NCI-H1694 treated with DMSO at 0.1 percent for 48 hours (cell line): ENCODE measurements around the gene ACADL.

Source experiments
- DNase-seq: peaks from one replicate; lab custom pipeline; 2025; lab: John Stamatoyannopoulos, UW

The ACADL gene

GRCh38 chr2:210224941-210225672 is at the start of gene ACADL:
ACADL (minus strand) TSS chr2:210225447; CDS start chr2:210225263, 184 bp downstream.
- peak; percentile 26 for DNase-seq

GRCh38 chr2:210271300-210271699 is 46.1 kb upstream of the ACADL start:
- DNase-seq, result no peak

- no peak for DNase-seq
These were observed 43.9 kb upstream of the ACADL start for GRCh38 chr2:210269148-210269547.

- DNase-seq, result no peak
These were observed 43.0 kb upstream of the ACADL start for GRCh38 chr2:210268281-210268680.

GRCh38 chr2:210267698-210268097 is 42.5 kb upstream of the ACADL start:
- DNase-seq, result no peak

GRCh38 chr2:210264282-210264681 is 39.0 kb upstream of the ACADL start:
- DNase-seq, result no peak

- no peak for DNase-seq
These were observed 38.6 kb upstream of the ACADL start for GRCh38 chr2:210263841-210264240.

- DNase-seq, result peak; percentile 69
These were observed 36.8 kb upstream of the ACADL start for GRCh38 chr2:210262036-210262435.

GRCh38 chr2:210259687-210260086 is 34.4 kb upstream of the ACADL start:
- no peak for DNase-seq

- no peak for DNase-seq
These were observed 27.7 kb upstream of the ACADL start for GRCh38 chr2:210252699-210253606.

- no peak for DNase-seq
These were observed 25.4 kb upstream of the ACADL start for GRCh38 chr2:210250622-210251021.

GRCh38 chr2:210233487-210233886 is 8.2 kb upstream of the ACADL start:
- DNase-seq, result no peak

GRCh38 chr2:210230984-210231383 is 5.7 kb upstream of the ACADL start:
- DNase-seq, result no peak

GRCh38 chr2:210230518-210230917 is 5.3 kb upstream of the ACADL start:
- no peak for DNase-seq

- DNase-seq, result no peak
These were observed 3.3 kb upstream of the ACADL start for GRCh38 chr2:210228586-210228985.

GRCh38 chr2:210227290-210228088 is 2.2 kb upstream of the ACADL start:
- no peak for DNase-seq

GRCh38 chr2:210226223-210226622 is 976 bp upstream of the ACADL start:
- DNase-seq, result no peak

- no peak for DNase-seq
These were observed 681 bp downstream of the ACADL start for GRCh38 chr2:210224591-210224940.

- DNase-seq, result no peak
These were observed 10.1 kb downstream of the ACADL start for GRCh38 chr2:210215120-210215519.

GRCh38 chr2:210210185-210210584 is 15.1 kb downstream of the ACADL start:
- DNase-seq, result no peak

GRCh38 chr2:210207929-210208328 is 17.3 kb downstream of the ACADL start:
- DNase-seq, result no peak

- DNase-seq, result no peak
These were observed 21.7 kb downstream of the ACADL start for GRCh38 chr2:210203558-210203957.
